ENCODE data around the gene AGA. TPM values are rescaled to one million over a fixed set of nuclear protein-coding genes. Genes with fewer than 3 reads are reported as not detected.

AGA gene
- total and polyA plus RNA-seq, 2 of the 8 experiments (the other 6 are each of a cell fraction or from before 2014, with no cell fraction given), result 8.5 to 11.6 TPM

DNA sequence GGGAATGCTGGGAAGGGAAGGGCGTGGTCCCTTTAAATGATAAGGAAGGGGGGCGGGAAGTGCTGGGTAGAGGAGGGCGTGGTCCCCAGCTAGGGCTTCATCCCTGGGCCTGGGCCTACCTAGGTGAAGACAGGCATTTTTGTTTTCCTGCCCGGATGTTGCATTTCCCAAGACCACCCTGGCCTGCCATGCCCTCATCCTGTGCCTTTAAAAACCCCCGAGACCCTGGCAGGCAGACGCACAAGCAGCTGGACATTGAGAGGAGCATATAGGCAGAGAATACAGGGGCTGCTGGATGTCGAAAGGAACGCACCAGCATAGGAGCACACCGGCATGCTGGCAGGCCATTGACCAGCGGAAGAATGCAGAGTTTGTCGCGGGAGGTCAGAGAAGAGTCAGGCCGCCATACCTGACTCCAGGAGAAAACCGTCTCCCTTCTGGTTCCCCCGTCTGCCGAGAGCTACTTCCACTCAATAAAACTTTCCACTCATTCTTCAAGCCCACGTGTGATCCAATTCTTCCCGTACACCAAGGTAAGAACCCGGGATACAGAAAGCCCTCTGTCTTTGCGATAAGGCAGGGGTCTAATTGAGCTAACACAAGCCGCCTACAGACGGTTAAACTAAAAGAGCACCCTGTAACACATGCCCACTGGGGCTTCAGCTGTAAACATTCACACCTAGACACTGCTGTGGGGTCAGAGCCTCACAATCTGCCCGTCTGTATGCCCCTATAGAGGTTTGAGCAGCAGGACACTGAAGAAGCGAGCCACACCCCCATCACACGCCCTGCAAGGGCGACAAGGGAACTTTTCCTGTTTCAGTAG lies 2.9 kb upstream of the AGA start:
- DNase-seq (ENCODE audit: low read depth in 1 of 2, low spot score in 2 of 2), result peak in 1 of 2 experiments; percentile 63
- WGBS, 2 experiments (ENCODE audit: extremely low coverage in 1 of 2, insufficient coverage in 1 of 2, insufficient read length in 1 of 2, insufficient replicate concordance in 2 of 2, low coverage in 1 of 2, low lambda C conversion rate in 2 of 2, missing lambda C conversion rate in 1 of 2), result 63% methylated on average over 26 of the region's 26 CpGs; no CpG with 5 or more reads in 1 of the 2 experiments
- 0 out of 2 replicates have a peak overlapping the region, but pooled peaks have one; percentile 27 for H3K27ac ChIP-seq (ENCODE audit: low read depth, low read length)
- H3K18ac ChIP-seq (ENCODE audit: extremely low read depth, low read length), result no peak overlapping the region
- H4K20me1 ChIP-seq (replicated peaks in 1 of 2; ENCODE audit: control insufficient read depth in 1 of 2, insufficient read depth in 2 of 2, low read length in 2 of 2), result no peaks in the 10 kb centered on the region
- H2AFZ ChIP-seq (ENCODE audit: low read length), result peak overlapping the region; percentile 28; the same call in 1 of the 2 replicates
- no peak overlapping the region for H4K91ac ChIP-seq (replicated peaks; ENCODE audit: insufficient read length, low read length)
- no peak overlapping the region for H2BK12ac ChIP-seq (ENCODE audit: low read depth, low read length)
- ChIA-PET CTCF (ENCODE audit: partially characterized antibody) (interaction anchor here (1.1 to 1.5 kb wide), 3 partner anchors 9 to 195 kb away, joined by 3 to 5 read pairs (median 3); no protein-coding TSS in a partner anchor), POLR2A (ENCODE audit: partially characterized antibody) (interaction anchor here (1.3 kb wide), 1 partner anchor 27 kb away, joined by 3 read pairs; no protein-coding TSS in a partner anchor)
- H3K27me3 ChIP-seq (replicated peaks in 1 of 4; ENCODE audit: control insufficient read depth in 3 of 4, extremely low read depth in 1 of 4, insufficient read depth in 3 of 4, low read length in 3 of 4), result no peaks in the 10 kb centered on the region
- H4K8ac ChIP-seq (ENCODE audit: extremely low read depth, insufficient read depth, low read length), result peak overlapping the region; percentile 45; the same call in 1 of the 2 replicates
- peak overlapping the region; percentile 88 for H2BK5ac ChIP-seq (ENCODE audit: low read depth, low read length)
- no peaks in the 10 kb centered on the region; a peak in 1 of 4 replicates for H3K79me2 ChIP-seq (ENCODE audit: control insufficient read depth in 1 of 2, insufficient read depth in 2 of 2, low read length in 2 of 2)
- peaks cover 2 to 7% (median 4%) of the 10 kb centered on the region in 4 experiments; a peak in 5 of 7 replicates for H3K4me1 ChIP-seq (replicated peaks in 1 of 4; ENCODE audit: control insufficient read depth in 3 of 4, insufficient read depth in 4 of 4, low read length in 3 of 4)
- H3K9ac ChIP-seq (replicated peaks in 1 of 4; ENCODE audit: extremely low read depth in 1 of 4, low read depth in 3 of 4, low read length in 3 of 4), result peak overlapping the region in 3 of 4 experiments; percentile 49 to 70 (median 63); a peak in 6 of 7 replicates
- H2BK20ac ChIP-seq (ENCODE audit: low read length), result no peak overlapping the region
- H3K36me3 ChIP-seq (ENCODE audit: control insufficient read depth in 2 of 4, insufficient read depth in 4 of 4, low read length in 3 of 4), result no peaks in the 10 kb centered on the region
- H3K4ac ChIP-seq (replicated peaks; ENCODE audit: insufficient read length, low read depth, low read length), result no peak overlapping the region
- H2BK120ac ChIP-seq (replicated peaks; ENCODE audit: low read depth, low read length), result no peak overlapping the region
- no peak overlapping the region for H3K56ac ChIP-seq (replicated peaks; ENCODE audit: insufficient read length, low read depth, low read length)
- H4K5ac ChIP-seq (ENCODE audit: insufficient read length, low read depth, low read length), result peak overlapping the region; percentile 71
- no peak overlapping the region; the same call in 1 of the 2 replicates for H2AK5ac ChIP-seq (ENCODE audit: low read depth, low read length)
- no peaks in the 10 kb centered on the region for H3K9me3 ChIP-seq (ENCODE audit: insufficient read depth in 2 of 2, low read depth in 1 of 2, low read length in 1 of 2)
- FAIRE-seq, result no peak
- no peak overlapping the region for H2BK15ac ChIP-seq (ENCODE audit: low read length)
- no peak overlapping the region for H3K23ac ChIP-seq (ENCODE audit: insufficient read length)
- peak overlapping the region; percentile 21 to 51 (median 40) for H3K4me3 ChIP-seq (ENCODE audit: extremely low read depth in 1 of 4, insufficient read depth in 2 of 4, low read depth in 3 of 4, low read length in 4 of 4)
- H3K14ac ChIP-seq (ENCODE audit: insufficient read length), result no peak overlapping the region
- H3K4me2 ChIP-seq (ENCODE audit: insufficient read depth in 1 of 2, low read depth in 2 of 2, low read length in 2 of 2), result peak overlapping the region; percentile 45 to 73
- no peaks in the 10 kb centered on the region for H3K79me1 ChIP-seq (ENCODE audit: low read depth, low read length)
- peaks cover 4% of the 10 kb centered on the region for H3K23me2 ChIP-seq (ENCODE audit: low read depth, low read length)
- TF ChIP-seq, protein P1, sequence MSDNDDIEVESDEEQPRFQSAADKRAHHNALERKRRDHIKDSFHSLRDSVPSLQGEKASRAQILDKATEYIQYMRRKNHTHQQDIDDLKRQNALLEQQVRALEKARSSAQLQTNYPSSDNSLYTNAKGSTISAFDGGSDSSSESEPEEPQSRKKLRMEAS (IDR thresholded peaks at IDR 0.05), result peak; percentile 51; the same call in 1 of the 2 replicates
- TF ChIP-seq E2F6 (IDR thresholded peaks at IDR 0.05), result 0 out of 2 replicates have a peak, but pooled peaks have one; percentile 31
- no peak for TF ChIP-seq KDM5A (IDR thresholded peaks at IDR 0.05; ENCODE audit: low read length)
- TF ChIP-seq, protein P2, sequence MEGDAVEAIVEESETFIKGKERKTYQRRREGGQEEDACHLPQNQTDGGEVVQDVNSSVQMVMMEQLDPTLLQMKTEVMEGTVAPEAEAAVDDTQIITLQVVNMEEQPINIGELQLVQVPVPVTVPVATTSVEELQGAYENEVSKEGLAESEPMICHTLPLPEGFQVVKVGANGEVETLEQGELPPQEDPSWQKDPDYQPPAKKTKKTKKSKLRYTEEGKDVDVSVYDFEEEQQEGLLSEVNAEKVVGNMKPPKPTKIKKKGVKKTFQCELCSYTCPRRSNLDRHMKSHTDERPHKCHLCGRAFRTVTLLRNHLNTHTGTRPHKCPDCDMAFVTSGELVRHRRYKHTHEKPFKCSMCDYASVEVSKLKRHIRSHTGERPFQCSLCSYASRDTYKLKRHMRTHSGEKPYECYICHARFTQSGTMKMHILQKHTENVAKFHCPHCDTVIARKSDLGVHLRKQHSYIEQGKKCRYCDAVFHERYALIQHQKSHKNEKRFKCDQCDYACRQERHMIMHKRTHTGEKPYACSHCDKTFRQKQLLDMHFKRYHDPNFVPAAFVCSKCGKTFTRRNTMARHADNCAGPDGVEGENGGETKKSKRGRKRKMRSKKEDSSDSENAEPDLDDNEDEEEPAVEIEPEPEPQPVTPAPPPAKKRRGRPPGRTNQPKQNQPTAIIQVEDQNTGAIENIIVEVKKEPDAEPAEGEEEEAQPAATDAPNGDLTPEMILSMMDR (IDR thresholded peaks at IDR 0.05; ENCODE audit: control extremely low read depth in 1 of 3, insufficient read depth in 1 of 3, low read depth in 1 of 3, low read length in 3 of 3), result no peak
- TF ChIP-seq POLR2A (IDR thresholded peaks at IDR 0.05; ENCODE audit: control extremely low read depth in 1 of 2, low read depth in 2 of 2, low read length in 2 of 2), result peak in 1 of 2 experiments; percentile 67; a peak in 1 of 3 replicates
- TF ChIP-seq NANOG (IDR thresholded peaks at IDR 0.05; ENCODE audit: insufficient read depth, low read depth, low read length, poor library complexity, severe bottlenecking), result no peak
- TF ChIP-seq POLR2AphosphoS5 (IDR thresholded peaks at IDR 0.05; ENCODE audit: low read depth, low read length), result 0 out of 2 replicates have a peak, but pooled peaks have one; percentile 18
